Liver (tissue), 9 donors: Measurements from ENCODE around the gene MAN2A2. TPM values are rescaled to one million over a fixed set of nuclear protein-coding genes. Genes with fewer than 3 reads are reported as not detected.

ENCODE experiments used
- DNase-seq: peaks from one replicate; pipeline ENCODE4 v3.0.0-alpha.2; 2017; ENCODE audit warnings: low spot score
- H3K27ac ChIP-seq, 2 donors: one replicate each; pipeline ENCODE4 v1.7.0; 2013; ENCODE audit warnings: inconsistent platforms in 2 of 2, low read length in 2 of 2, control low read depth in 1 of 2, low read depth in 1 of 2, mild to moderate bottlenecking in 1 of 2
- H3K27me3 ChIP-seq, 4 donors: one replicate each; pipeline versions ENCODE4 v1.6.1 to v1.7.0; 2013; ENCODE audit warnings: low read length in 3 of 4, inconsistent platforms in 1 of 4, mild to moderate bottlenecking in 1 of 4, moderate library complexity in 1 of 4; ENCODE audit not compliant: control insufficient read depth in 4 of 4, insufficient read depth in 4 of 4
- H3K36me3 ChIP-seq, 4 donors: one replicate each; pipeline versions ENCODE4 v1.6.1 to v1.7.0; 2013; ENCODE audit warnings: low read length in 3 of 4, mild to moderate bottlenecking in 3 of 4, low read depth in 1 of 4, moderate library complexity in 1 of 4; ENCODE audit not compliant: control insufficient read depth in 4 of 4, insufficient read depth in 3 of 4
- H3K4me1 ChIP-seq, 4 donors: one replicate each; pipeline versions ENCODE4 v1.6.1 to v1.7.0; 2013; ENCODE audit warnings: low read length in 3 of 4, mild to moderate bottlenecking in 3 of 4, moderate library complexity in 1 of 4; ENCODE audit not compliant: control insufficient read depth in 4 of 4, insufficient read depth in 4 of 4
- H3K4me3 ChIP-seq, 3 donors: one replicate each; pipeline versions ENCODE4 v1.6.1 to v1.7.0; 2013; ENCODE audit warnings: low read length in 3 of 3, control low read depth in 1 of 3, low read depth in 1 of 3, mild to moderate bottlenecking in 1 of 3
- H3K9ac ChIP-seq, 2 donors: one replicate each; pipeline ENCODE4 v1.7.0; 2013; ENCODE audit warnings: low read length in 2 of 2, mild to moderate bottlenecking in 2 of 2, moderate library complexity in 2 of 2, control low read depth in 1 of 2, low read depth in 1 of 2
- H3K9me3 ChIP-seq, 4 donors: one replicate each; pipeline versions ENCODE4 v1.6.1 to v1.7.0; 2013; ENCODE audit warnings: low read length in 3 of 4; ENCODE audit not compliant: control insufficient read depth in 4 of 4
- CTCF ChIP-seq: fragments of 150-350 bp; IDR thresholded peaks from 2 replicates; pipeline ENCODE4 v1.5.1; 2017; ENCODE audit warnings: improper control_type of control experiment, low read depth, low read length; ENCODE audit not compliant: missing input control
- FOXA1 ChIP-seq: IDR thresholded peaks from 2 replicates; pipeline ENCODE4 v1.6.1; 2016; ENCODE audit warnings: antibody characterized with exemption
- FOXA2 ChIP-seq: IDR thresholded peaks from 2 replicates; pipeline ENCODE4 v1.6.1; 2016; ENCODE audit warnings: antibody characterized with exemption
- GABPA ChIP-seq, 2 donors: IDR thresholded peaks in 1 of 2; conservative IDR thresholded peaks in 1 of 2; 2 replicates each; pipeline ENCODE4 v1.6.1; 2016; ENCODE audit warnings: antibody characterized with exemption in 2 of 2, mild to moderate bottlenecking in 1 of 2, moderate library complexity in 1 of 2
- HNF4A ChIP-seq, 2 donors: conservative IDR thresholded peaks; 2 replicates each; pipeline ENCODE4 v1.6.1; 2016; ENCODE audit warnings: antibody characterized with exemption in 2 of 2, mild to moderate bottlenecking in 2 of 2
- HNF4G ChIP-seq: IDR thresholded peaks from 2 replicates; pipeline ENCODE4 v1.6.1; 2016; ENCODE audit warnings: antibody characterized with exemption
- JUND ChIP-seq, 2 donors: IDR thresholded peaks; 2 replicates each; pipeline ENCODE4 v1.6.1; 2016; ENCODE audit warnings: antibody characterized with exemption in 2 of 2
- MAX ChIP-seq: IDR thresholded peaks from 2 replicates; pipeline ENCODE4 v1.6.1; 2016; ENCODE audit warnings: antibody characterized with exemption
- NR2F2 ChIP-seq: IDR thresholded peaks from 2 replicates; pipeline ENCODE4 v1.6.1; 2016; ENCODE audit warnings: antibody characterized with exemption
- RAD21 ChIP-seq, 2 donors: IDR thresholded peaks; 2 replicates each; pipeline ENCODE4 v1.6.1; 2016; ENCODE audit warnings: antibody characterized with exemption in 2 of 2, mild to moderate bottlenecking in 2 of 2
- REST ChIP-seq: IDR thresholded peaks from 2 replicates; pipeline ENCODE4 v1.6.1; 2016; ENCODE audit warnings: antibody characterized with exemption, mild to moderate bottlenecking
- RXRA ChIP-seq, 2 donors: IDR thresholded peaks; 2 replicates each; pipeline ENCODE4 v1.6.1; 2017 to 2018; ENCODE audit warnings: antibody characterized with exemption in 2 of 2, mild to moderate bottlenecking in 1 of 2
- SP1 ChIP-seq: IDR thresholded peaks from 2 replicates; pipeline ENCODE4 v1.6.1; 2018; ENCODE audit warnings: antibody characterized with exemption, mild to moderate bottlenecking
- TAF1 ChIP-seq: conservative IDR thresholded peaks from 2 replicates; pipeline ENCODE4 v1.6.1; 2016; ENCODE audit warnings: antibody characterized with exemption, mild to moderate bottlenecking
- YY1 ChIP-seq: IDR thresholded peaks from 2 replicates; pipeline ENCODE4 v1.6.1; 2016; ENCODE audit warnings: antibody characterized with exemption, mild to moderate bottlenecking
- ZBTB33 ChIP-seq: IDR thresholded peaks from 2 replicates; pipeline ENCODE4 v1.6.1; 2016; ENCODE audit warnings: antibody characterized with exemption
- WGBS: extraction: QIAGEN DNeasy Blood & Tissue Kit; methylation state at CpG from one replicate; pipeline ENCODE4 v1.1.7; 2013; 5-methylcytosine and 5-hydroxymethylcytosine counted together
- polyA plus RNA-seq, 2 donors: library from polyadenylated mRNA; stranded (reverse) in 1 of 2; unstranded in 1 of 2; fragments of 200-250 nt in 1 of 2; fragments of >200 nt in 1 of 2; fragmentation: Nextera tagmentation in 1 of 2; extraction: Ambion mirVana in 1 of 2; gene quantifications; one replicate each; pipeline versions ENCODE4 v1.2.1 to v1.2.3, GENCODE V29; 2013 to 2015
- total RNA-seq, 2 donors: library from RNA; depleted of rRNA; stranded (reverse); fragments of >200 nt; gene quantifications; one replicate each; pipeline ENCODE4 v1.2.3, GENCODE V29; 2014
- TF ChIP-seq, protein P1 (sequence below): IDR thresholded peaks from 2 replicates; pipeline ENCODE4 v1.6.1; 2016; ENCODE audit warnings: antibody characterized with exemption
- donor health status: healthy.
- donor health status: healthy.
- donor health status: healthy.
- donor health status: healthy.
- donor health status: healthy.

MAN2A2 gene
- total and polyA plus RNA-seq, 4 donors = 17.3 to 111 (median 50.9) TPM

GRCh38 chr15:90912770-90913075 is 9.6 kb downstream of the MAN2A2 start:
- no peak for DNase-seq
- TF ChIP-seq JUND (IDR thresholded peaks at IDR 0.05) (no peak), FOXA1 (no peak), HNF4A (conservative IDR thresholded peaks at IDR 0.05) (no peak), HNF4G (no peak), CTCF (no peak), FOXA2 (no peak), TAF1 (no peak), YY1 (no peak), NR2F2 (no peak)
- Histone ChIP-seq H3K4me1 (no peaks in the 10 kb centered on the region), H3K27me3 (no peaks in the 10 kb centered on the region), H3K9ac (no peak overlapping the region), H3K36me3 (peaks cover 34 to 88% (median 63%) of the 10 kb centered on the region in 4 donors), H3K27ac (no peak overlapping the region), H3K4me3 (no peak overlapping the region), H3K9me3 (no peaks in the 10 kb centered on the region)
- WGBS = 97% methylated on average over 7 of the region's 7 CpGs

GRCh38 chr15:90913398-90913944 is 10.4 kb downstream of the MAN2A2 start:
- H3K4me3 ChIP-seq = no peak overlapping the region
- H3K27me3 ChIP-seq = no peaks in the 10 kb centered on the region
- no peak for DNase-seq
- H3K4me1 ChIP-seq = no peaks in the 10 kb centered on the region
- no peak overlapping the region for H3K9ac ChIP-seq
- H3K27ac ChIP-seq = no peak overlapping the region
- peaks cover 39 to 90% (median 65%) of the 10 kb centered on the region in 4 donors for H3K36me3 ChIP-seq
- 95% methylated on average over 12 of the region's 12 CpGs for WGBS
- H3K9me3 ChIP-seq = no peaks in the 10 kb centered on the region
- no peak for TF ChIP-seq FOXA2
- TF ChIP-seq YY1 = no peak
- no peak for TF ChIP-seq HNF4A (conservative IDR thresholded peaks at IDR 0.05)
- no peak for TF ChIP-seq JUND (IDR thresholded peaks at IDR 0.05)
- no peak for TF ChIP-seq NR2F2
- TF ChIP-seq, protein P1, sequence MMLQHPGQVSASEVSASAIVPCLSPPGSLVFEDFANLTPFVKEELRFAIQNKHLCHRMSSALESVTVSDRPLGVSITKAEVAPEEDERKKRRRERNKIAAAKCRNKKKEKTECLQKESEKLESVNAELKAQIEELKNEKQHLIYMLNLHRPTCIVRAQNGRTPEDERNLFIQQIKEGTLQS = no peak
- TF ChIP-seq CTCF = no peak
- no peak for TF ChIP-seq RAD21 (IDR thresholded peaks at IDR 0.05)
- no peak for TF ChIP-seq ZBTB33
- TF ChIP-seq HNF4G = no peak
- no peak for TF ChIP-seq GABPA (IDR thresholded peaks at IDR 0.05 in 1 of 2, conservative IDR thresholded peaks at IDR 0.05 in 1 of 2)
- no peak for TF ChIP-seq RXRA (IDR thresholded peaks at IDR 0.05)
- TF ChIP-seq MAX = no peak
- no peak for TF ChIP-seq TAF1
- no peak for TF ChIP-seq SP1
- no peak for TF ChIP-seq REST
- TF ChIP-seq FOXA1 = no peak
